ENCODE results near the gene CDKL2.
A peak's percentile ranks its signal among the peaks of the same experiment; 100 is the strongest.
"Not testable (repeated sequence)": the region's sequence is repeated elsewhere in the genome, so short reads cannot be mapped to it uniquely, and the experiment has no call there.

Gene CDKL2

DNA sequence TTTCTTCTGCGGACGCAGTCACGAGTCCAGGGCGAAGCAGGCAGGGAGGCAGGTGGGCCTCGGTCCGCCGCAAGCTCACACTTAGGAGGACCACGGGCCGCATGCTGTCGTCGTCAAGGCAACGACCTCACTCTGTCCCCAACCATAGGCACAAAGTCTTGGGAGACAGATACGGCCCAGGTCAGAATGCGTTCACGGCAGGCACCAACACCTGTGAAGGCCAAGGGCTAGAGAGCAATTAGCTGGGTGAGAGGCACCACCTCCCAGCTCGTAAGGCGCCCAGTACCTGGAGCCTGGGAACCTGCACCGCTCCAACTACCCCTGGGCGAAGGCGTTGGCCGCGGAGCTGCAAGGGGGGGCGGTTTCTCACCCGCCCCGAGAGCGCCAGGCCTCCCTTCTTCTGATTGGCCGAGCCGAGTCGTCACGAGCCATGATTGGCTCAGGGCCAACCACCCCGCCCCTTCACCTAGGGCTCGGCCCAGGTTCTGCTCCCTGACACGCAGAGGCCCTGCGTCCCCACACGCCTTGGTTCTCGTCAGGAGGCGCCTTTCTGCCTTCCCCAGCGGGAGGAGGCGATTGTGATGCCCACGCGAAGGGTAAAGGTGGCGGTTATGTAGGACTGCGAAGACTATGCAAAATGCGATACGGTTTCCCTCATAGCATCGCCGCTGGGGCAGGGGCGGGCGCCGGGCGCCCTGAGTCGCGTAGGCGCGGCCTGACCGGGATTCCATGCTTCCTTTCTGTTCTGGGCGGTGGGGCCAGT, at the start of gene CDKL2:
TSS of gene CDKL2 (minus strand) at position 355 of the 763 bp plus-strand sequence. CDS start 4,540 bp downstream, outside the sequence.
- no peak for FAIRE-seq

DNA sequence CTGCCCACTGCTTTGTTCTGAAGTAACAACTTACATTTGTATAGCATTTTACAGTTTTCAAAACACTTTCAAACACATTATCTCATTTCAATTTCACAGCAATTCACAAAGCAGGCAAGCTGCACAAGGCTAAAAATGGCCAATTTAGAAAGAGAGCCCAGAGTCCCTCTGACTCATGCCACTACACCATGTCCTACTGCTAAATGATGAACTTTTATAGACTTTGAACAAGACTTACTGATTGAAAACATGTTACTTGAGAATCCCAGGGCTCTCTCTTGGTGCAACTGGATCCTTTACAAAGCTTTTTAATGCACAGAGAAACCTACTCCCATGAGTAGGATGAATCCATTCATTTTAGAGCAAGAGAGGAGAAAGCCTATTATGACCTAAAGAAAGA, 48.6 kb upstream of the CDKL2 start:
- FAIRE-seq = no peak

DNA sequence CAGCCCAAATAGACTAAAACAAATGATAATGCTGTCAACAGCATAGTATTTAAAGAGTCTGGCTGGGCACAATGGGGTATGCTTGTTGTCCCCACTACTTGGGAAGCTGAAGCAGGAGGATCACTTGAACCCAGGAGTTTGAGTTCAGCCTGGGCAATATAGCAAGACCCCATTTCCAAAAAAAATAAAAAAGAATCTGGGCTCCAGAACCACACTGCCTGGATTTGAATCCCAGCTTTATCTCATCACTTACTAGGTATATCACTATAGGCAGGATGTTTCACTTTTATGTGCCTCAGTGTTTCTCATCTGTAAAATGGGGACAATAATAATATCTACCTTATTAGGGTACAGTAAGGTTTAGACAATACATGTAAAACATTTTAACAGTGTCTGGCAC, 48.1 kb upstream of the CDKL2 start:
- FAIRE-seq = no peak

DNA sequence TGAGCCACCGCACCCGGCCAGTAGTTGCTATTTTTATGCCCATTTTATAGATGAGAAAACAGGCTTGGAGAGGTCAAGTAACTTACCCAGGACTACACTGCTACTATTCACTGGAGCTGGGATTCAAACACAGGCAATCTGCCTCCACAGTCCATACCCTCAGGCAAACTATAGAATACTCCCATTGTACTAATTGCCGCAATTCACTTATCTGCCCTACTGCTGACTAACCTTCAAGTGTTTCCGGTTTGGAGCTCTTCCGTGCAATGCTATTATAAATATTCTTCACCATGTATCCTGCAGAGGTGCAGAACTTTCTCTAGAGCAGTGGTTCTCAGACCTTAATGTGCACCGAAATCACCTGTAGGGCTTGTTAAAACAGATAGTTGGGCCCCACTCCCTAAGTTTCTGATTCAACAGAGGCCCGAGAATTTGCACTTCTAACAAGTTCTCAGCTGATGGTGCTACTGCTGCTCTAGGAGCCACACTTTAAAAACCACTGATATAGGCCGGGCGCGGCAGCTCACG, 44.7 kb upstream of the CDKL2 start:
- FAIRE-seq = no peak

DNA sequence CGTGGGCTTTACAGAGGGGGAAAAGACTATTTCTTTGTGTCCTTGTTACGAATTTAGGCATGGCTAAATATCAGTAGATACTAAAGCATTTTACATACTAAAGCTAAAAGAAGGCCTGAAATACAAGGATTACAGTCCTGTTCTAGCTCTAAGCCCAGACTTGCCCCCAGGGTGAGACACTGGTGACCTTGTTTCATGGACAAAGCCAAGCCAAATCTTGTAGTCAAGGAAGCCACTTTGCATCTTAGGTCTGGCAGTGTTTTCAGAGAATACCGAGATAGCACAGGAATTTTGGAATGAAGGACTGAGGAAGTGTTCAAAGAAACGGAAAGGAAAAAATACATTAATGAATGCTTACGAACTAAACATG, 43.6 kb upstream of the CDKL2 start:
- no peak for FAIRE-seq

DNA sequence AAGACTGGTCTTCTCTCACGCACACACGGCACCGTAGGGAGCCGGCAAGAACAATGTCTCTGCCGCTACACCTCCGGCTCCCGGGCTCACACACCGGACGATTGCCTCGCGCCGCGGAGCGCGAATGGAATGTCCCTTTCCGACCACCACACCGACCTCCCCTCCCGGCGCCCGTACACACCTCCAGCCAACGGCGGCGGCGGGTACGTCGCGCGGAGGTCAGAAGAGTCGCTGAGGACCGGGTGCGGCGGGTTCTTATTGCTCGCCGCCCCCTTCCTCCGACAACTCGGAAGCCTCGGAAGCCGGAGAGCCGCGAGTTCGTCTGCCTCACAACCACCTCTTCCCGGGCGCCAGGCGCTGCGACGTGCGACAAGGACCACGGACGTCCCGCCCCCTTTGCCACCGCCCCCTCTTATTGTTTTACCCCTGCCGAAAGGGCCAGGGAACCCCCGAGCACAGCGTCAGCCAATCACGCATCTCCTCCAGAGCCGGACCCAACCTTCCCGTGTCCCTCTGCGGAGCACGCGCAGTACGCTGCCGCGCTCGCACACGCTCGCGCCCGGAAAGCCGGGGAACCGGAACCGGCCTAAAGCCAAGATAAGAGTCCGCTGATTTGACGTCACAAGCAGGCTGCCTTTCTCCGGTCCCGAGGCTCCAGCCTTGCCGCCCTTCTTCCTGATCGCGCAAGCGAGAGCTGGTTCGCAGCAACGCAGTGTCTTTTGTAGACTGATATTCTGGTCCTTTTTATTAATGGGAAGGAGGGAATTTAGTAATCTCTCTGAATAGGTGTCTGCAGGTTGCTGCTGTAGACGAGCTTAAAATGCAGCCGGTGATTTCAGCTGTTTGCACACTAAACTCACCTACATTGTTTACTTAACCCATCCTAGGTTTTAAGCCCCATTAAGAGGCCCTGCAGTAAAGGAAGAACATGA, 43.0 kb upstream of the CDKL2 start, which contains the start of gene G3BP2:
TSS of gene G3BP2 (minus strand) at position 385 of the 932 bp plus-strand sequence. CDS start 11,386 bp downstream, outside the sequence.
- FAIRE-seq = peak; percentile 88

DNA sequence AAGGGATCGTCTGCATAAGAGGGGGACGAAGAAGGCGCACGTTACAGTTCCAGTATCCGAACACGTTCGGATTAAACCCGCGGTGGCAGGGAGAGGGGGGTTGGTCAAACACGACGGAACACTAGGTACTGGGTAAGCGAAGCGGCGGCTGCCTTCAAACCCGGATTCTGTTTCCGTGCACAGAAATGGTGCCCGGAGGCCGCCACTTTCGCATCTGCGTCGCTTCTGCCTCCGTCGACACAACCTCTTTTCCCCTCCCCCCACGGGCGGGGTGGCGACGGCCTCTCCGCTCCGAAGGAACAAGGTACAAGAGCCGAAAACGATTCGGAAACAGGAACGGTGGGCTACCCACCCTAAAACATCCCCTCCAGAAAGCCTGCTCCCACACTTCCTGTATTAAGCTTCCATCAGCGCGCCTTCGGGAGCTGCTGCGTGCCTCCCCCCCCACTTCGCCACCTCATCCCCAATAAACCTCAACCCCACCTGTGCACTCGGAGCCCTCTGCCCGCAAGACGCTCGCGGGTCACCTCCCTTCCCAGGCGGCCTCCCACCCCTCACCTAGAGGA, 42.2 kb upstream of the CDKL2 start:
- FAIRE-seq = no peak

DNA sequence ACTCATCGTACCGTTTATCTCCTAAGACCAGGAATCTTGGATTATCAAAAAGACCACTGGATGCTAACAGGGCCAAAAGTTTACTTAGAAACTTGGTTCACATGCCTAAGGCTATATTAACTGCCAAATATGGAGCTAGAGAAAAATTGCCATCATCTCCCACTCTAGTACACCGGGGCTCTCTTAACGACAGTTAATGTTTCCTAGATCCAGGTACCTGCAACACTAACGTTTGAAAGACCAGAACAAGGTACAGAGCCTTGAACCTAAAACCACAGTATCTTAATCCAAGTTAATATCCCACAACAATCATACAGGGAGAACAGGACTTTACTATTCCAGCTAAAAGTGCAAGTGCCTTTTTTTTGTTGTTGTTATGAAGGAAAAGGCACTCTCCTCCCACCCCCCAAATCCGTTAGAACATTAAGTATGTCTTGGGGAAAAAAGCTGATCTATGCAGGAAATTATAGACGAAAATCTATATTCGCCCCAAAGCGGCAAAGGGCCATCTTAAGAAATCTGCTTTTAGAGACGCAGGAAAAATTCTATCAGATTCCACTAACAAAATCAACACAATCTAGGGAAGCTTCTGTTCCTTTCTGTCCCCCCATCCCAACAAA, 41.6 kb upstream of the CDKL2 start:
- no peak for FAIRE-seq

DNA sequence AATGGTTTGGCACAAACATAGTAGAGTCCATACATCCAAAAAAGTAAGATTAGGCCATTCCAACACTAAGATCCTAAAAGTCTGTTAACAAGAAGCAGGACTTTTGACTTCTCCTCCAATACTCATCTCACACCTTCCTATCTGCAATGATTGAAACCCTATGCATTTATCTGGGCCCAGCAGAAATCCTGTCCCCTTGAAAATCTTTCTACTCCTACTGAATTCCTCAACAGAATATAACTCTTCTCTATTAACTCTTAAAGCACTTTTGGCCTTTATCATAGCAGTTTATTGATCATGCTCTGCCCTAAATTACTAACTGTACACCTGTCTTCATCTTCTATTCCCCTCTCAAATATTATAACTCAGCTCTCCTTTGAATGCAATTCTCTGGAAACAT, 38.3 kb upstream of the CDKL2 start:
- FAIRE-seq = no peak

DNA sequence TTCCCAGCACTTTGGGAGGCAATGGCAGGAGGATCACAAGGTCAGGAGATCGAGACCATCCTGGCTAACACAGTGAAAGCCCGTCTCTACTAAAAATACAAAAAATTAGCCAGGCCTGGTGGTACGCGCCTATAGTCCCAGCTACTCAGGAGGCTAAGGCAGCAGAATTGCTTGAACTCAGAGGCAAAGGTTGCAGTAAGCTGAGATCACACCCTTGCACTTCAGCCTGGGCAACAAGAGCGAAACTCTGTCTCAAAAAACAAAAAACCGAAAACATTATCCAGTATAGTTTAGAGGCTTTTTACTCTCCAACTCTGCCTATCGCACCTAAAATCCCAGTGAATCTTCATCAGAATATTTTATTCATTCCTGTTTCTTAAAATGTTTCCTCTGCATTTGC, 37.3 kb upstream of the CDKL2 start:
- not testable (repeated sequence) for FAIRE-seq

DNA sequence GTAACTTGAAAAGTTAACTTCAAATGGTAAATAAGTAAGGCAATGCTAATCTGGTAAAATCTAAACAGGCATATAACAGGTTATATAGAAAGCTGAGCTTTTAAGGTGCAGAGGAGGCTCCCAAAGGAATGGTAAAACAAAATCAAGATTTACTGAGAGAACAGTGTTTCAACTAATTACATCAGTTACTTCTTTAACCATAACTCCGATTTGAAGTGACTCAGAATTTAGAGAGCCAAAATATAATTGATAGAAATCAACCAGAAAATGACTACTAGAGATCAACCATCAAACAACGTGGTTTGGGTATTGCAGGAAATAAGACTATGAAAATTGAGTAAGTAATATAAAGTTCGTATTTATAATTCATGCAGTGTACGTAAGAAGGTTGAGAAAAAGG, 36.0 kb upstream of the CDKL2 start:
- FAIRE-seq = no peak

DNA sequence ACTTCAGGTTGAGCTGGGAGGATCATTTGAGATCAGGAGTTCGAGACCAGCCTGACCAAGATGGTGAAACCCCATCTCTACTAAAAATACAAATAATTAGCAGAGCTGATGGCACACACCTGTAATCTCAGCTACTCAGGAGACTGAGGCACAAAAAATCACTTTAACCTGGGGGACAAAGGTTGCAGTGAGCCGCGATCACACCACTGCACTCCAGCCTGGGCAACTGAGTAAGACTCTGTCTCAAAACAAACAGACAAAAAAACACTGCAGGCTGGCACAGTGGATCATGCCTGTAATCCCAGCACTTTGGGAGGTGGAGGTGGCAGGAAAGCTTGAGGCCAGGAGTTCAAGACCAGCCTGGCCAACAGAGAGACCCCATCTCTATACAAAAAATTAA, 34.3 kb upstream of the CDKL2 start:
- FAIRE-seq = not testable (repeated sequence)

DNA sequence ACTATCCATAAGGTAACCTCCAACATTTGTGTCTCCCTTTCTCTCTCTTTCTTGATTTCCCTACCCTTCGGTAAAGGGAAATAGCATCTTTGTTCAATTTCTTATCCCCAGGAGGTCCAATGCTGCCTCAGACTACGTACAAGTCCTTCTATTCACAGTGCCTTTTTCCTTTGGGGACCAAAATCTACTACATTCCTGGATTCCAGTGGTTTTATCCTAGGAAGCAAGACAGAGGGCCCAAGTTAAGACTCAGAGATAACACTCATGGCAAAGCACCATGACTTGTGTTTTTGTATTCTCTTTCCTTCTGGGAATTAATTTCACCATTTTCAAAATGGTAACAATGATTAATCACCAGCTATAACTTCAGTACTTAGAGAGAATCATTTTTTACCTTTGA, 32.3 kb upstream of the CDKL2 start:
- no peak for FAIRE-seq

DNA sequence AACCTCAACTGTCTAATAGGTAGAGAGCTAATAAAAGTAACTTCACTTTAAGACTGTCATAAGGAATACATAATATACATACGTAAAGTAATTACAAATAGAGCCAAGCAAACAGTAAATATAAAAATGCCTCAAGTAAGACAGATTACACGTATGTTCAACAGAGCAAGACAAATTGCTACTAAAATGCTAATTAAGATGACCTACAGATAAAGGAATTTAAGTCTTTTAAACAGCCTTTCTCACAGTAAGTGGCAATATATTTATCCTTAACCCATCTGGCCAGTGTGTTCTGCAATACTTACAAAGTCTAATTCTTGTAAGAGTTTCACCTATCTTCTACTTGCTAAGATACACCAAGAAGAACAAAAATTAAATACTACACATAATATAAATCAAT, 30.2 kb upstream of the CDKL2 start:
- FAIRE-seq = no peak

DNA sequence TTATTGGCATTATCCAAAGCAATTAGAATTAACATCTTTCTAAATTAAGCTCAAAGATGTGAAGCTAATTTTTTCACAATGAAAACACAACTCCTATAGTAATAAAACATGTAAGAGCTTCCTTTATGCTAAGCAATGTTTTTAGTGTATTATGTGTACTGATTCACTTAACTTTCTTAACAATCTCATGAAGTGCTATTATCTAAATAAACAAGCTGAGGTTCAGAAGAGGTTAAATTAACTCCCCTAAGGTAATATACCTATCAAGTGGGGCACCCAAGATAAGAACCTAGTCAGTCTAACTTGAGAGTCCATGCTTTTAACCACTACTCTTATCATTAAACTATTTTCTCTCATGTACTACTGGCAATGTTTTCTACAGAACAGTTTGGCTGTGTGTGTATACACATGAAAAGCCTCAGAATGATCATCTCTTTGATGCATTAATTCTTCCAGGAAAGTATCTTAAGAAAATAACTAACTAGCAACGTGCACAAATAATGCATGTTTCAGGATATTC, 29.2 kb upstream of the CDKL2 start:
- FAIRE-seq = no peak

DNA sequence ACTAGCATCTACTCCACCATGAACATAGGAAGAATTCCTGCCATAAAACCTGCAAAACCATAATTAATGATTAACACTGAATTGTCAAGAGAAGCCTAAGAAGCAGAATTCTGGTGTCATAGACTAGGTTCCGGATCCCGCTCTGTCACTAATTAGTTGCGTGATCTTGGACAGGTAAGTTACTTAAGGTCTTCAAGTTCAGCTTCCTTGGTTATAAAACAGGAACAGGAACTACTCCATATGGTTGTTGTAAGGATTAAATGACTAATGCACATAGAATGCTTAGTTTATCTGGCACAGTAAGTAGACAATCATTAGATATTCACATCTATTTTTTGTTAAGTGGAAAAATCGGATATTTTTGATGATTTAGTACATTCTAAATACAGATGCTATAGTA, 28.5 kb upstream of the CDKL2 start:
- no peak for FAIRE-seq

DNA sequence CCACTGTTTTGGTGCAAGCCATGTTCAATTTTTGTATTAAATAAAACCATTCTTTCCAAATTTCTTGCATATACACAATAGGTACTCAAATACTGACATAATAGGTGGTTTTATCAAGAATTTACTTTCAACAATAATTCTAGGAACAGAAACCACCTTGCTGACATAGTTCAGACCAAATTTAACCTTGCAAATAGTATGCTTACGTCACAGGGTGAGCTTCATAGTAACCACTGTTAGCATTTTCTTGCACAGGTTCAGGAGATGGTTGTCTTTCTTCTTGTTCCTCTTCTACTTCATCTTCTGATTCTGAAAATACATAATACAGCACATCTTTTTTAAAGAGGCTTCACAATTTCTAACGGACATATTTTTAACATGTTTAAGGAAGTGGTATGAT, 25.2 kb upstream of the CDKL2 start:
- FAIRE-seq = no peak

DNA sequence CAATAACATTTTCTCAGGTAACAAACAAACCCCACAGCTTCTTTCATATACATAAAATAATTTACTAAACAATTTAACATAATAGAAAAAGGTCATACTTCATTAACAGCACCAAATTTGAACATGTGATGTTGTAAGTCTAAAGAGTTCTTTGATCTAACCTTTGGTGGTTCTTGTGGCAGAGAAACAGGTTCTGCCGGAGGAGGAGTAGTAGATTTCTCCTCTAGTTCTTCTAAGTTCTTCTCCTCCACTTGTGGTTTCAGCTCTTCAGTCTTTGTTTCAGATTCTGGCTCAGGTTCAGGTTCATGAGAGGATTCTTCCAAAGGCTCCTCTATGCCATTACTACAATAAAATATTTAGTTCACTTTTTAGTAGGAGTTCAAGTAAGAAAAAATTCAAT, 24.6 kb upstream of the CDKL2 start:
- FAIRE-seq = no peak

DNA sequence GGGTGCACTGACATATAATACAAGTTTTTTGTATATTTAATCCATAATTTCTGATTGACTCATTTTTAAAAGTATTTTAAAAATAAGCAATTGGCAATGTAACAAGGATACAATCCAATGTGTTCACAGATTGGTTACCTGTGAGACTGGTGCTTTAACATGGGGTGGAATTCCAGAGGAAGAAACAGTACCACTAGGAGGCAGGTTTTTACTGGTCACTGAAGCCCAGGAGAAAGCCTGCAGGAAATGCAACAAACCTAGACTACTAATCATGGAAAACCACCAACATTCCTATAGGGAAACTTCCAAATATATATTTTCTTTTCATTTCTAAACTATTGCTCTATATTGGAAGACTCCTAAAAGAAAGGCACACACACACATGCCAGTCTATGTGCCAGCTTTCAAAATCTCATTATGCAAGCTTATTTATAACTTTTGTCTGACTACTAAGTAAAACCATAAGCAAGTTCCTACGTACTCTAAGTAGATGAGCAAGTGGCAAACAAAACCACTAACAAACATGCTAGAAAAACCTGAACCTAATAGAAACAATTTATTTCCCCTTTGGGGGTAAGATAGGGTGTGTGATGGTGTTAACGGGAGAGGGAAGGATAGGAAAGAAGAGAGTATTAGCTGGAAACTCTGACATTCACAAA, 23.6 kb upstream of the CDKL2 start:
- FAIRE-seq = peak; percentile 58

DNA sequence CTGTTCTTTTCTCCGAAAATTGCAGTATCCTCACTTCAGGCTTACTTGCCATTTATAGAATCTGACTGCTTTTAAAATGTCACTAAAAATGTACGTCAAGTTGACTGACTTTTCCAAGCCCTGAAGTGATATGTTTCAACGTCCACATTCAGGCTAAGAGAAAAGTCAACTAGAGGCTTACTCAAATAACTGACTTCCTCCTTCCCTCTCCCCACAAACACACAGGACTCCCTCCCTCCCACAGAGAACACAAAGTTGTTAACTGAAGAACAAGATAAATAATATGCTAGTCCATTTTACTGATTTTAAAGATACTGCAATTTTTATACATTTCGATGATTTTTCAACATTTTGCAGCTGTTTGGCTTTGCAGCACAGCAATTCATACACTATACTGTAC, 13.8 kb upstream of the CDKL2 start:
- no peak for FAIRE-seq

DNA sequence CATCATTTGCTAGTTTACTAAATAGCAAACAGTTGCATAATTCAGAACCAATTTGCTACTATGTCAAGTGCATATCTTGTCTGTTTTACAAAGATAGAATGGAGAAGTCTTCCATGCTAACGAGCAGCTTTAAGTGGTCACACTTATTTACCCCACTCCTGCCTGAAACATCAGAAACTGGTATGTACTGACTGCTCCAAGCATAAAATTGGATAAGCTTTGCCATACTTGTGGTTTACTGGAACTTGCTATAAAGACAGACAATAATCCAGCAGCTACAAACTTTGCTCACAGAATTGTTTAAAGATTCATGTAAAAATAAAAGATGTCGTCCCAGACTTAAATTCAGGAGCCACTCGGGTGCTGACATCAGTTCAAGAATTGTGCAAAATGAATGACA, 13.3 kb upstream of the CDKL2 start:
- no peak for FAIRE-seq

DNA sequence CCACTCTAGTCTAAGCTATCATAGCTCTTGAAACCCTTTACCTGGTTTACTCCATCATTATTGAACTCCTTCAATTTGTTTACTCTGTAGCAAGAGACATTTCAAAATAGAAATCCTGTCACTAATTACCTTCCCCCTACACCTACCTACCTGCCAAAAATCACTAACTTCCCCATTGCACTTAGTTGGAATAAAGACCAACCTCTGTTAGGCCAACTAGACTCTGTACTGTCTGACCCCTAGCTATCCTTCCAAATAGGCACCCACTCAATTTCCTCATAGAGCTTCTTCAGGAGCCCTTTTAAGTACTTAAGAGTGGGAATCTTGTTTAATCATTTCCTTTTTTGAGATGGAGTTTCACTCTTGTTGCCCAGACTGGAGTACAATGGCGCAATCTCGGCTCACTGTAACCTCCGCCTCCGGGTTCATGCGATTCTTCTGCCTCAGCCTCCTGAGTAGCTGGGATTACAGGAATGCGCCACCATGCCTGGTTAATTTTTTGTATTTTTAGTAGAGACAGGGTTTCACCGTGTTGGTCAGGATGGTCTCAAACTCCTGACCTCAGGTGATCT, 8.9 kb upstream of the CDKL2 start:
- FAIRE-seq = no peak
